Tibial artery (tissue), 4 donors: ENCODE data around the gene COL24A1.

ENCODE experiments used
- DNase-seq, 2 donors: peaks; one replicate each; pipeline ENCODE4 v3.0.0-alpha.2; 2019
- H3K27ac ChIP-seq, 2 donors: fragments of 200-600 bp; sonication (generic) in 1 of 2; 1 replicate in 1 of 2; 2 replicates in 1 of 2; pipeline ENCODE4 v1.5.1; 2018 to 2019; ENCODE audit warnings: mild to moderate bottlenecking in 1 of 2
- H3K27me3 ChIP-seq, 2 donors: fragments of 200-600 bp; sonication (generic) in 1 of 2; one replicate each; pipeline versions ENCODE4 v1.5.1 to v1.6.0; 2016 to 2019
- H3K36me3 ChIP-seq, 3 donors: fragments of 200-600 bp; sonication (generic) in 2 of 3; one replicate each; pipeline ENCODE4 v1.5.1; 2016 to 2019; ENCODE audit warnings: mild to moderate bottlenecking in 2 of 3
- H3K4me1 ChIP-seq, 4 donors: fragments of 200-600 bp; sonication (generic) in 2 of 4; 1 replicate in 3 of 4; 2 replicates in 1 of 4; pipeline ENCODE4 v1.5.1; 2016 to 2019
- H3K4me3 ChIP-seq, 2 donors: fragments of 200-600 bp; sonication (generic) in 1 of 2; 1 replicate in 1 of 2; 2 replicates in 1 of 2; pipeline ENCODE4 v1.5.1; 2018 to 2019; ENCODE audit warnings: mild to moderate bottlenecking in 2 of 2
- H3K9me3 ChIP-seq, 3 donors: fragments of 200-600 bp; sonication (generic) in 1 of 3; one replicate each; pipeline ENCODE4 v1.5.1; 2016 to 2019
- intact Hi-C: fragments of 100-400 bp; cut with DNase I; formaldehyde crosslinking; loops from one replicate; pipeline ENCODE4 v1.15.0; 2023; ENCODE audit warnings: low total_unique reads
- TF ChIP-seq, protein P1 (sequence below), 2 experiments: fragments of 200-600 bp in 1 of 2; fragments of 450-650 bp in 1 of 2; IDR thresholded peaks; one replicate each; pipeline ENCODE4 v1.5.1; 2017 to 2019; ENCODE audit warnings: antibody characterized with exemption in 2 of 2, mild to moderate bottlenecking in 1 of 2, moderate library complexity in 1 of 2

The COL24A1 gene

DNA sequence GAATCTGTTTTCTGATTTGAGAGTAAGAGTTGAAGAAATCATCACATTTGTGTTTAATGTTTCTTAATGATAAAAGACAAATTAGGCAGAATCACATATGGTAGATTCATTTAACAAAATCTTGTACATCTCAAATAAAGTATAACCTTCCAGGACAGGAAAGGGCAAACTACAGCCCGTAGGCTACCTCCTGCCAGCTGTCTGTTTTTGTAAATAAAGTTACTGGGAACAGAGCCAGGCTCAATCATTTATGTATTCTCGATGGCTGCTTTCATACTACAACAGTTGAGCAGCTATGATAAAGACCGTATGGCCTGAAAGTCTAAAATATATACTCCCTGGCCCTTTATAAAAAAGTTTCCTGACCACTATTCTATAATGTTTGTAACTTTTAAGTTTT lies 204.1 kb downstream of the COL24A1 start:
- TF ChIP-seq, protein P1, sequence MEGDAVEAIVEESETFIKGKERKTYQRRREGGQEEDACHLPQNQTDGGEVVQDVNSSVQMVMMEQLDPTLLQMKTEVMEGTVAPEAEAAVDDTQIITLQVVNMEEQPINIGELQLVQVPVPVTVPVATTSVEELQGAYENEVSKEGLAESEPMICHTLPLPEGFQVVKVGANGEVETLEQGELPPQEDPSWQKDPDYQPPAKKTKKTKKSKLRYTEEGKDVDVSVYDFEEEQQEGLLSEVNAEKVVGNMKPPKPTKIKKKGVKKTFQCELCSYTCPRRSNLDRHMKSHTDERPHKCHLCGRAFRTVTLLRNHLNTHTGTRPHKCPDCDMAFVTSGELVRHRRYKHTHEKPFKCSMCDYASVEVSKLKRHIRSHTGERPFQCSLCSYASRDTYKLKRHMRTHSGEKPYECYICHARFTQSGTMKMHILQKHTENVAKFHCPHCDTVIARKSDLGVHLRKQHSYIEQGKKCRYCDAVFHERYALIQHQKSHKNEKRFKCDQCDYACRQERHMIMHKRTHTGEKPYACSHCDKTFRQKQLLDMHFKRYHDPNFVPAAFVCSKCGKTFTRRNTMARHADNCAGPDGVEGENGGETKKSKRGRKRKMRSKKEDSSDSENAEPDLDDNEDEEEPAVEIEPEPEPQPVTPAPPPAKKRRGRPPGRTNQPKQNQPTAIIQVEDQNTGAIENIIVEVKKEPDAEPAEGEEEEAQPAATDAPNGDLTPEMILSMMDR (IDR thresholded peaks at IDR 0.05) = no peak
- Histone ChIP-seq H3K27me3 (no peaks in the 10 kb centered on the region), H3K36me3 (no peaks in the 10 kb centered on the region), H3K4me3 (no peak overlapping the region), H3K4me1 (no peaks in the 10 kb centered on the region), H3K27ac (no peak overlapping the region), H3K9me3 (no peaks in the 10 kb centered on the region)
- intact Hi-C loops = no loop called here
- no peak for DNase-seq

DNA sequence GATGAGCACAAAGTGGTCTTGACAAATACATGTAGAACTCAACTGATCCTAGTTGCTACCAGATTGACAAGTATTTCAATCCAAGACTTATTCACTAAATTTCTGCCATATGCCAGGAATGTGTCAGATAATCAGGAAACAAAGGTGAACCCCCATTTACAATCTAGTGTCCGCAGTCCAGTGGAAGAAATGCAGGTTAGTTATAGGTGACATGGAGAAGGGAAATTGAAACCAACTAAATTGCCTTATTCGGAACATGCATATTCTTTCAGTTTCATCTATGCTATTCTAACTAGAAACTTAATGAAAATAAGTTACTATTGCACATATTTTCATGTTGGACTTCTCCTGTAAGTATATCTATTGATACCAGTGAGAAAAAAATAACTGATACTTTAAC lies 209.4 kb downstream of the COL24A1 start:
- no peak for DNase-seq
- Histone ChIP-seq H3K4me3 (no peak overlapping the region), H3K27me3 (no peaks in the 10 kb centered on the region), H3K36me3 (no peaks in the 10 kb centered on the region), H3K9me3 (no peaks in the 10 kb centered on the region), H3K4me1 (no peaks in the 10 kb centered on the region), H3K27ac (no peak overlapping the region)
- intact Hi-C loops = no loop called here
- TF ChIP-seq, protein P1 (IDR thresholded peaks at IDR 0.05) = no peak

DNA sequence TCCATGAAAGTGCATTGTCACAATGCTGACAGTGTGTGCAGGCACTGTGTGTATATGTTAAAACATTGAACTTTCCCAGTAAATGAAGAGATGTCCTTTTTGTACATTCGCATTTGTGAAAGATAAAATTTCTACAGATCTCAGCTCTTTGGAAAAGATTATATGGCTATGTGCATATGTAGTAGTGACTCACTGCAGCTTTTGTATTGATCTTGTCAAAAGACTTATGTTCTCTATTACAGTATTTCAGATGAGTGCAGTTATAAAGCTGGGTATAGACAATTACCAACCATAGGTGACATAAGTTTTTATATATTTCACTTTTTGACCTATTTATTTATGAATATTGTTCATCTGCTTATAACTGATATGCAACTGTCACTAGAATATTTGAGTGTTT lies 212.6 kb downstream of the COL24A1 start:
- no peak for DNase-seq
- Histone ChIP-seq H3K27me3 (no peaks in the 10 kb centered on the region), H3K27ac (no peak overlapping the region), H3K4me1 (peaks cover 0 to 4% (median 0%) of the 10 kb centered on the region in 4 donors), H3K9me3 (no peaks in the 10 kb centered on the region), H3K36me3 (no peaks in the 10 kb centered on the region), H3K4me3 (no peak overlapping the region)
- TF ChIP-seq, protein P1 (IDR thresholded peaks at IDR 0.05) = no peak
- intact Hi-C loops = no loop called here

DNA sequence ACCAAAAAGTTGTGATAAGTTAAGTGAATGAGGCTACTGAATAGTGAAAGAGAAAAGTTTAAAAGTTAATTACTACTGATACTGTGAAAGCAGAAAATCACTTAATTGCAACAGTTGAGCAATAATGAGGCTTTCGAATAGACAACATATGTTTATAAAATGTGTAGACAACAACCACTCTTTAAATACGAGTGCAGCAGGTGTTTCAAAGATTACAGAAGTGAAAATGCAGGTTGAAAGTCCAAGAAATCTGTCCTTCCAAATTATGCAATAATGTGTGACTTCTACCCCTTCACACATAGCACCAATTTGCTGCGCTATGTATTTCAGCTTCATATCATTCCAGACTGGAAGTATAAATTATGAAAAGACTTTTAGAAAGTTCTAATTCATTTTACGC lies 213.0 kb downstream of the COL24A1 start:
- no peak for DNase-seq
- no peak overlapping the region for H3K4me3 ChIP-seq
- no peaks in the 10 kb centered on the region for H3K9me3 ChIP-seq
- peaks cover 0 to 4% (median 0%) of the 10 kb centered on the region in 4 donors for H3K4me1 ChIP-seq
- intact Hi-C loops = no loop called here
- no peaks in the 10 kb centered on the region for H3K36me3 ChIP-seq
- TF ChIP-seq, protein P1 (IDR thresholded peaks at IDR 0.05) = no peak
- no peak overlapping the region for H3K27ac ChIP-seq
- no peaks in the 10 kb centered on the region for H3K27me3 ChIP-seq

DNA sequence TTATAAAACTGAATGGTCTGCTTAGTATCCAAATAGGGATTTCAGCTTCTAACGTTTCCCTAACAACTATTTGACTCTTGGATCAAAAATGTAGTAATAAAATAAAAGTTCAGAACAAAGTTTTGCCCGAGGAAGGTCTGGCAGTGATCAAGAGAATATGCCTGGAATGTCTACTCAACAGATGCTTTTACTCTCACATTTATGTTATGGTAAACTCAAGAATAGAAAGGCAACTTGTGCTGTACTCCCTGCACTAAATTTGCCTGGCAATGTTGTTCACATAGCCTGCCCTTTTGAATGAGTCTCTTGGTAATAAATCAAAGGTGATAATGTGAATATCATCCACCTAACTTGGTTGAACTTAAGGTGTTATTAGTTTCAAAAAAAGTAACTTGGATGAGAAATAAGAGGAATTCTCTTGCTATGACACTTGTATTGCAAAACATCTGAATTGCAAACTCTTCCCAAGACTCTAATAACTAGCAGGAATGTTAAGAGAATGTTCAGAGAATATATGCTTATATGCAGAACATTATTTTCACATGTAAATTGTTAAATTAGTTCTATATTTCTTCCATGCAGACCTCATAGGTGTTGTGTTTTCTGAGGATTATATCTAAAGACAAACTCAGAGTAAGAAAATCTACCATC lies 215.8 kb downstream of the COL24A1 start:
- no peak for DNase-seq
- H3K4me1 ChIP-seq = peaks cover 0 to 4% (median 0%) of the 10 kb centered on the region in 4 donors
- intact Hi-C loops = no loop called here
- H3K9me3 ChIP-seq = no peaks in the 10 kb centered on the region
- no peak overlapping the region for H3K4me3 ChIP-seq
- no peak overlapping the region for H3K27ac ChIP-seq
- TF ChIP-seq, protein P1 (IDR thresholded peaks at IDR 0.05) = no peak
- no peaks in the 10 kb centered on the region for H3K36me3 ChIP-seq
- no peaks in the 10 kb centered on the region for H3K27me3 ChIP-seq

DNA sequence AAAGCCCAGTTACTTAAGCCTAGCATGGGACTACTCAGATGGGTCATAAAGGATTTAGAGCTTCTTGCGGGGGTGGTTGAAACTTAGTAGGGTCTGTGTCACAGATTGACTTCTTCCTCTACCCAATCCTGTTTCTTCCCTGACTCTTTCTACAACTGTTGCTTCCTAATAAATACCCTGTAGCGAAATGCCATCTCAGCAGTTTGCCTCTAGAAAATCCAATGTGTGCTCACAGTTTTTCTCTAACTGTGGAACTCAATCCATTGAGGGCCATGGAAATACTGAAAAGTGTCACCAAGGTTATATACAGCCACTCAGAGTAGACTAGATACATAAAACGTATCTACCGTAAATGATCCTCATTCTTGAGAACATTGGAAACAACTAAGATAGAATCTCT lies 217.7 kb downstream of the COL24A1 start:
- no peak overlapping the region for H3K4me3 ChIP-seq
- no peak for DNase-seq
- intact Hi-C loops = no loop called here
- no peaks in the 10 kb centered on the region for H3K9me3 ChIP-seq
- H3K27ac ChIP-seq = no peak overlapping the region
- H3K4me1 ChIP-seq = peaks cover 0 to 4% (median 0%) of the 10 kb centered on the region in 4 donors
- H3K36me3 ChIP-seq = no peaks in the 10 kb centered on the region
- TF ChIP-seq, protein P1 (IDR thresholded peaks at IDR 0.05) = no peak
- no peaks in the 10 kb centered on the region for H3K27me3 ChIP-seq
